SK-N-SH (cell line): ENCODE measurements around the gene RTN4. TPM values are rescaled to one million over a fixed set of nuclear protein-coding genes. Genes with fewer than 3 reads are reported as not detected.

Experiments used
- CTCF ChIA-PET: fragments of 300-600, 350-600 bp; formaldehyde crosslinking; extraction: SDS; loops from one replicate; lab custom pipeline; 2021; lab: Yijun Ruan, JAX
- POLR2A ChIA-PET: fragments of 350-600 bp; sonication (Branson Sonifier 250); formaldehyde crosslinking; extraction: SDS; loops from one replicate; lab custom pipeline; 2020; ENCODE audit warnings: antibody characterized with exemption, inconsistent platforms; lab: Yijun Ruan, JAX
- DNase-seq: peaks from one replicate; pipeline ENCODE4 v3.0.0; 2012
- H2AFZ ChIP-seq: fragments of 200-600 bp; sonication (generic); 2 replicates; pipeline ENCODE4 v1.8.1; 2016; ENCODE audit warnings: antibody characterized with exemption, mild to moderate bottlenecking, low read depth
- H3F3A ChIP-seq: fragments of 200-600 bp; sonication (generic); replicated peaks from 2 replicates; pipeline ENCODE3; 2016; ENCODE audit warnings: antibody characterized with exemption, mild to moderate bottlenecking; ENCODE audit not compliant: insufficient read depth
- H3K27ac ChIP-seq, 2 experiments: fragments of 200-500 bp in 1 of 2; fragments of 200-600 bp in 1 of 2; sonication (Bioruptor generic) in 1 of 2; sonication (generic), shearing (Covaris generic) in 1 of 2; 2 replicates each; pipeline versions ENCODE4 v1.5.1 to v1.6.1; 2014 to 2016; ENCODE audit warnings: low read depth in 2 of 2, inconsistent platforms in 1 of 2, low read length in 1 of 2, mild to moderate bottlenecking in 1 of 2, mixed read lengths in 1 of 2
- H3K27me3 ChIP-seq: fragments of 200-600 bp; sonication (generic), shearing (Covaris generic); 2 replicates; pipeline ENCODE4 v1.6.1; 2016; ENCODE audit warnings: mixed run types; ENCODE audit not compliant: insufficient read depth
- H3K36me3 ChIP-seq, 2 experiments: fragments of 200-500 bp in 1 of 2; fragments of 200-600 bp in 1 of 2; sonication (Bioruptor generic) in 1 of 2; sonication (generic) in 1 of 2; replicated peaks in 1 of 2; 2 replicates each; pipeline versions ENCODE3 to v1.5.1; 2014 to 2016; ENCODE audit warnings: low read length in 1 of 2, mild to moderate bottlenecking in 1 of 2; ENCODE audit not compliant: insufficient read depth in 2 of 2, control insufficient read depth in 1 of 2
- H3K4me1 ChIP-seq, 2 experiments: fragments of 200-500 bp in 1 of 2; fragments of 200-600 bp in 1 of 2; sonication (Bioruptor generic) in 1 of 2; sonication (generic), shearing (Covaris generic) in 1 of 2; 2 replicates each; pipeline versions ENCODE4 v1.5.1 to v1.6.1; 2014 to 2016; ENCODE audit warnings: low read depth in 1 of 2, low read length in 1 of 2, mixed run types in 1 of 2; ENCODE audit not compliant: insufficient read depth in 2 of 2, control insufficient read depth in 1 of 2
- H3K4me2 ChIP-seq: fragments of 200-600 bp; sonication (generic), shearing (Covaris generic); 2 replicates; pipeline ENCODE4 v1.6.1; 2017; ENCODE audit warnings: mixed run types
- H3K4me3 ChIP-seq, 2 experiments: fragments of 200-500 bp in 1 of 2; fragments of 200-600 bp in 1 of 2; sonication (Bioruptor generic) in 1 of 2; sonication (generic), shearing (Covaris generic) in 1 of 2; 2 replicates each; pipeline versions ENCODE4 v1.5.1 to v1.8.1; 2014 to 2016; ENCODE audit warnings: low read depth in 2 of 2, inconsistent platforms in 1 of 2, low read length in 1 of 2, mild to moderate bottlenecking in 1 of 2, mixed read lengths in 1 of 2, moderate library complexity in 1 of 2
- H3K79me2 ChIP-seq: fragments of 200-600 bp; sonication (generic); 2 replicates; pipeline ENCODE4 v1.8.1; 2017; ENCODE audit warnings: mild to moderate bottlenecking; ENCODE audit not compliant: insufficient read depth
- H3K9ac ChIP-seq: fragments of 200-600 bp; sonication (generic); 2 replicates; pipeline ENCODE4 v1.6.1; 2017; ENCODE audit warnings: mixed run types
- H3K9me2 ChIP-seq: fragments of 200-600 bp; sonication (generic); 2 replicates; pipeline ENCODE4 v1.6.1; 2017; ENCODE audit warnings: mixed run types
- H3K9me3 ChIP-seq: fragments of 200-600 bp; sonication (generic); 2 replicates; pipeline ENCODE4 v1.6.1; 2017; ENCODE audit warnings: mixed run types, mild to moderate bottlenecking, moderate library complexity
- H4K20me1 ChIP-seq: fragments of 200-600 bp; sonication (generic); 2 replicates; pipeline ENCODE4 v1.6.1; 2017; ENCODE audit warnings: mild to moderate bottlenecking, mixed run types; ENCODE audit not compliant: insufficient read depth
- ELF1 ChIP-seq: IDR thresholded peaks from 2 replicates; pipeline ENCODE4 v1.4.0; 2012
- FOXM1 ChIP-seq: IDR thresholded peaks from 2 replicates; pipeline ENCODE4 v1.4.0; 2012; ENCODE audit warnings: low read depth, mild to moderate bottlenecking
- GATA2 ChIP-seq: sonication (generic); formaldehyde crosslinking; IDR thresholded peaks from 2 replicates; pipeline ENCODE4 v1.5.0; 2020; ENCODE audit warnings: mild to moderate bottlenecking, missing genetic modification reagents
- MAX ChIP-seq: IDR thresholded peaks from 2 replicates; pipeline ENCODE4 v1.4.0; 2012; ENCODE audit warnings: low read depth
- MXI1 ChIP-seq: IDR thresholded peaks from 2 replicates; pipeline ENCODE4 v1.6.1; 2012; ENCODE audit warnings: mild to moderate bottlenecking, low read depth, low read length, improper control_type of control experiment
- NFIC ChIP-seq: IDR thresholded peaks from 2 replicates; pipeline ENCODE4 v1.4.0; 2012; ENCODE audit warnings: borderline replicate concordance
- NRF1 ChIP-seq: IDR thresholded peaks from 2 replicates; pipeline ENCODE4 v1.6.1; 2012; ENCODE audit warnings: low read depth, mild to moderate bottlenecking, low read length
- POLR2AphosphoS5 ChIP-seq: IDR thresholded peaks from 2 replicates; pipeline ENCODE4 v1.6.1; 2012; ENCODE audit warnings: low read depth, low read length
- RFX5 ChIP-seq: IDR thresholded peaks from 2 replicates; pipeline ENCODE4 v1.6.1; 2012; ENCODE audit warnings: mild to moderate bottlenecking, improper control_type of control experiment, low read length
- RXRA ChIP-seq: IDR thresholded peaks from 2 replicates; pipeline ENCODE4 v1.4.0; 2012; ENCODE audit warnings: low read depth, mild to moderate bottlenecking, borderline replicate concordance
- SIN3A ChIP-seq: IDR thresholded peaks from 2 replicates; pipeline ENCODE4 v1.6.1; 2012; ENCODE audit warnings: low read depth, mild to moderate bottlenecking, low read length, moderate library complexity, borderline replicate concordance
- SMC3 ChIP-seq: IDR thresholded peaks from 2 replicates; pipeline ENCODE4 v1.6.1; 2012; ENCODE audit warnings: low read depth, low read length, improper control_type of control experiment
- TAF1 ChIP-seq: IDR thresholded peaks from 2 replicates; pipeline ENCODE4 v1.6.1; 2012; ENCODE audit warnings: low read depth, mild to moderate bottlenecking, low read length, moderate library complexity, borderline replicate concordance
- TEAD4 ChIP-seq: IDR thresholded peaks from 2 replicates; pipeline ENCODE4 v1.4.0; 2012; ENCODE audit warnings: mild to moderate bottlenecking, borderline replicate concordance; ENCODE audit not compliant: insufficient read depth
- USF1 ChIP-seq: IDR thresholded peaks from 2 replicates; pipeline ENCODE4 v1.4.0; 2012; ENCODE audit warnings: low read depth, borderline replicate concordance
- WGBS: methylation state at CpG from one replicate; pipeline ENCODE4 v1.1.6; 2017; ENCODE audit warnings: low lambda C conversion rate; 5-methylcytosine and 5-hydroxymethylcytosine counted together
- polyA plus RNA-seq, 3 experiments: library from polyadenylated mRNA; depleted of rRNA; stranded (reverse); fragments of >200 nt; gene quantifications; 2 replicates each; pipeline ENCODE4 v1.2.3, GENCODE V29; 2012
- TF ChIP-seq, protein P1 (sequence below): IDR thresholded peaks from 2 replicates; pipeline ENCODE4 v1.6.1; 2012; ENCODE audit warnings: mild to moderate bottlenecking, low read depth, low read length, moderate library complexity
- TF ChIP-seq, protein P2 (sequence below): fragments of 200-600 bp; sonication (generic); IDR thresholded peaks from 2 replicates; pipeline ENCODE4 v1.6.1; 2017; ENCODE audit warnings: antibody characterized with exemption, mild to moderate bottlenecking, moderate library complexity
- TF ChIP-seq, protein P3 (sequence below): IDR thresholded peaks from 2 replicates; pipeline ENCODE4; 2012
- TF ChIP-seq, protein P4 (sequence below): IDR thresholded peaks from 2 replicates; pipeline ENCODE4 v1.4.0; 2012; ENCODE audit warnings: low read depth, borderline replicate concordance

The RTN4 gene
- polyA plus RNA-seq, 1 of the 3 experiments (the other 2 are of a cell fraction) = 315 TPM

- H3K27ac ChIP-seq = no peak overlapping the region
- H4K20me1 ChIP-seq = no peaks in the 10 kb centered on the region
- CTCF ChIA-PET = interaction anchor here (1.3 to 2.3 kb wide), 2 partner anchors 10 to 17 kb away, joined by 4 to 14 read pairs; partner anchors contain the start of gene RTN4
- H3K4me3 ChIP-seq = no peak overlapping the region
- H3K9ac ChIP-seq = no peak overlapping the region
- no peaks in the 10 kb centered on the region for H3K4me1 ChIP-seq
- H3F3A ChIP-seq = no peaks in the 10 kb centered on the region
- H3K36me3 ChIP-seq = no peaks in the 10 kb centered on the region
- H3K4me2 ChIP-seq = no peak overlapping the region
- H3K79me2 ChIP-seq = 0 out of 2 replicates have a peak, but pooled peaks cover under 1% of the 10 kb centered on the region
- POLR2A ChIA-PET = interaction anchor here (0.7 kb wide), 1 partner anchor 10 kb away, joined by 3 read pairs; the partner anchor contains the start of gene RTN4
- no peak for TF ChIP-seq ELF1
- TF ChIP-seq GATA2 (CRISPR knock-in tag) = no peak
- TF ChIP-seq, protein P1, sequence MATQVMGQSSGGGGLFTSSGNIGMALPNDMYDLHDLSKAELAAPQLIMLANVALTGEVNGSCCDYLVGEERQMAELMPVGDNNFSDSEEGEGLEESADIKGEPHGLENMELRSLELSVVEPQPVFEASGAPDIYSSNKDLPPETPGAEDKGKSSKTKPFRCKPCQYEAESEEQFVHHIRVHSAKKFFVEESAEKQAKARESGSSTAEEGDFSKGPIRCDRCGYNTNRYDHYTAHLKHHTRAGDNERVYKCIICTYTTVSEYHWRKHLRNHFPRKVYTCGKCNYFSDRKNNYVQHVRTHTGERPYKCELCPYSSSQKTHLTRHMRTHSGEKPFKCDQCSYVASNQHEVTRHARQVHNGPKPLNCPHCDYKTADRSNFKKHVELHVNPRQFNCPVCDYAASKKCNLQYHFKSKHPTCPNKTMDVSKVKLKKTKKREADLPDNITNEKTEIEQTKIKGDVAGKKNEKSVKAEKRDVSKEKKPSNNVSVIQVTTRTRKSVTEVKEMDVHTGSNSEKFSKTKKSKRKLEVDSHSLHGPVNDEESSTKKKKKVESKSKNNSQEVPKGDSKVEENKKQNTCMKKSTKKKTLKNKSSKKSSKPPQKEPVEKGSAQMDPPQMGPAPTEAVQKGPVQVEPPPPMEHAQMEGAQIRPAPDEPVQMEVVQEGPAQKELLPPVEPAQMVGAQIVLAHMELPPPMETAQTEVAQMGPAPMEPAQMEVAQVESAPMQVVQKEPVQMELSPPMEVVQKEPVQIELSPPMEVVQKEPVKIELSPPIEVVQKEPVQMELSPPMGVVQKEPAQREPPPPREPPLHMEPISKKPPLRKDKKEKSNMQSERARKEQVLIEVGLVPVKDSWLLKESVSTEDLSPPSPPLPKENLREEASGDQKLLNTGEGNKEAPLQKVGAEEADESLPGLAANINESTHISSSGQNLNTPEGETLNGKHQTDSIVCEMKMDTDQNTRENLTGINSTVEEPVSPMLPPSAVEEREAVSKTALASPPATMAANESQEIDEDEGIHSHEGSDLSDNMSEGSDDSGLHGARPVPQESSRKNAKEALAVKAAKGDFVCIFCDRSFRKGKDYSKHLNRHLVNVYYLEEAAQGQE = no peak
- TF ChIP-seq RXRA = no peak
- no peak for TF ChIP-seq MAX
- TF ChIP-seq SIN3A = no peak
- no peak for TF ChIP-seq NFIC
- TF ChIP-seq NRF1 = no peak
- TF ChIP-seq TEAD4 = no peak
- no peak for TF ChIP-seq FOXM1
- TF ChIP-seq POLR2AphosphoS5 = no peak
- 81% methylated on average over 4 of the region's 4 CpGs for WGBS
- H3K9me2 ChIP-seq = no peaks in the 10 kb centered on the region
- H3K27me3 ChIP-seq = no peaks in the 10 kb centered on the region
- DNase-seq = no peak
- H2AFZ ChIP-seq = no peak overlapping the region
- no peaks in the 10 kb centered on the region for H3K9me3 ChIP-seq
These were observed 9.5 kb upstream of the RTN4 start for GRCh38 chr2:55059793-55060192.

DNA sequence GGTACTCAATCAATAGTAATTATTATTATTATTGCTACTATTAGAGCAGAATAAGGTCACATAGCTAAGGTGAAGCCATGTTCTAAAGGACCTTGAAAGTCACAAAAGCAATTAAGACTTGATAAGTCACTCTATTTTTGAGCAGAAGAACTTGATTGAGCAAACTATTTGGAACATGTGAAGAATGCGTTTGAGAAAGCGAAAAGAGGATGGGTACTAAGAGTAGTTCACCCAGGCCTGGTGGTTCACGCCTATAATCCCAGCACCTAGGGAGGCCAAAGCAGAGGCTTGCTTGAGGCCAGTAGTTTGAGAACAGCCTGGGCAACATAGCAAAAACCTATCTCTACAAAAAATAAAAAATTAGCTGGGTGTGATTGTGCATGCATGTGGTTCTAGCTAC, 7.2 kb upstream of the RTN4 start:
- H3K4me3 ChIP-seq = no peak overlapping the region
- H3K27me3 ChIP-seq = no peaks in the 10 kb centered on the region
- DNase-seq = no peak
- TF ChIP-seq SIN3A = no peak
- TF ChIP-seq, protein P2, sequence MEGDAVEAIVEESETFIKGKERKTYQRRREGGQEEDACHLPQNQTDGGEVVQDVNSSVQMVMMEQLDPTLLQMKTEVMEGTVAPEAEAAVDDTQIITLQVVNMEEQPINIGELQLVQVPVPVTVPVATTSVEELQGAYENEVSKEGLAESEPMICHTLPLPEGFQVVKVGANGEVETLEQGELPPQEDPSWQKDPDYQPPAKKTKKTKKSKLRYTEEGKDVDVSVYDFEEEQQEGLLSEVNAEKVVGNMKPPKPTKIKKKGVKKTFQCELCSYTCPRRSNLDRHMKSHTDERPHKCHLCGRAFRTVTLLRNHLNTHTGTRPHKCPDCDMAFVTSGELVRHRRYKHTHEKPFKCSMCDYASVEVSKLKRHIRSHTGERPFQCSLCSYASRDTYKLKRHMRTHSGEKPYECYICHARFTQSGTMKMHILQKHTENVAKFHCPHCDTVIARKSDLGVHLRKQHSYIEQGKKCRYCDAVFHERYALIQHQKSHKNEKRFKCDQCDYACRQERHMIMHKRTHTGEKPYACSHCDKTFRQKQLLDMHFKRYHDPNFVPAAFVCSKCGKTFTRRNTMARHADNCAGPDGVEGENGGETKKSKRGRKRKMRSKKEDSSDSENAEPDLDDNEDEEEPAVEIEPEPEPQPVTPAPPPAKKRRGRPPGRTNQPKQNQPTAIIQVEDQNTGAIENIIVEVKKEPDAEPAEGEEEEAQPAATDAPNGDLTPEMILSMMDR = no peak
- TF ChIP-seq, protein P3, sequence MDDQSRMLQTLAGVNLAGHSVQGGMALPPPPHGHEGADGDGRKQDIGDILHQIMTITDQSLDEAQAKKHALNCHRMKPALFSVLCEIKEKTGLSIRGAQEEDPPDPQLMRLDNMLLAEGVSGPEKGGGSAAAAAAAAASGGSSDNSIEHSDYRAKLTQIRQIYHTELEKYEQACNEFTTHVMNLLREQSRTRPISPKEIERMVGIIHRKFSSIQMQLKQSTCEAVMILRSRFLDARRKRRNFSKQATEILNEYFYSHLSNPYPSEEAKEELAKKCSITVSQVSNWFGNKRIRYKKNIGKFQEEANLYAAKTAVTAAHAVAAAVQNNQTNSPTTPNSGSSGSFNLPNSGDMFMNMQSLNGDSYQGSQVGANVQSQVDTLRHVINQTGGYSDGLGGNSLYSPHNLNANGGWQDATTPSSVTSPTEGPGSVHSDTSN = no peak
- TF ChIP-seq TAF1 = no peak
- no peak for TF ChIP-seq MXI1
- no peak for TF ChIP-seq USF1
- TF ChIP-seq TEAD4 = no peak
- TF ChIP-seq RFX5 = no peak
- TF ChIP-seq, protein P4, sequence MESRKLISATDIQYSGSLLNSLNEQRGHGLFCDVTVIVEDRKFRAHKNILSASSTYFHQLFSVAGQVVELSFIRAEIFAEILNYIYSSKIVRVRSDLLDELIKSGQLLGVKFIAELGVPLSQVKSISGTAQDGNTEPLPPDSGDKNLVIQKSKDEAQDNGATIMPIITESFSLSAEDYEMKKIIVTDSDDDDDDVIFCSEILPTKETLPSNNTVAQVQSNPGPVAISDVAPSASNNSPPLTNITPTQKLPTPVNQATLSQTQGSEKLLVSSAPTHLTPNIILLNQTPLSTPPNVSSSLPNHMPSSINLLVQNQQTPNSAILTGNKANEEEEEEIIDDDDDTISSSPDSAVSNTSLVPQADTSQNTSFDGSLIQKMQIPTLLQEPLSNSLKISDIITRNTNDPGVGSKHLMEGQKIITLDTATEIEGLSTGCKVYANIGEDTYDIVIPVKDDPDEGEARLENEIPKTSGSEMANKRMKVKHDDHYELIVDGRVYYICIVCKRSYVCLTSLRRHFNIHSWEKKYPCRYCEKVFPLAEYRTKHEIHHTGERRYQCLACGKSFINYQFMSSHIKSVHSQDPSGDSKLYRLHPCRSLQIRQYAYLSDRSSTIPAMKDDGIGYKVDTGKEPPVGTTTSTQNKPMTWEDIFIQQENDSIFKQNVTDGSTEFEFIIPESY = no peak
- TF ChIP-seq SMC3 = no peak
- TF ChIP-seq, all 33 proteins: peak for 0
- peaks cover 22% of the 10 kb centered on the region for H3K79me2 ChIP-seq
- H3K9me2 ChIP-seq = no peaks in the 10 kb centered on the region
- no peaks in the 10 kb centered on the region for H3K36me3 ChIP-seq
- H3K9ac ChIP-seq = no peak overlapping the region
- no peak overlapping the region for H3K4me2 ChIP-seq
- CTCF ChIA-PET = interaction anchor here (1.0 kb wide), 1 partner anchor 104 kb away, joined by 3 read pairs; no protein-coding TSS in a partner anchor
- WGBS = 96% methylated on average over 3 of the region's 3 CpGs
- H4K20me1 ChIP-seq = no peaks in the 10 kb centered on the region
- no peaks in the 10 kb centered on the region; a peak in 1 of 4 replicates for H3K4me1 ChIP-seq
- H2AFZ ChIP-seq = no peak overlapping the region
- peaks cover 3% of the 10 kb centered on the region for H3F3A ChIP-seq
- POLR2A ChIA-PET = no interaction called here
- no peaks in the 10 kb centered on the region for H3K9me3 ChIP-seq
- no peak overlapping the region for H3K27ac ChIP-seq
